Fibroblast of skin of right quadriceps (primary cell): ENCODE measurements around the gene SERTAD2.
A peak's percentile ranks its signal among the peaks of the same experiment; 100 is the strongest.

Experiments
- DNase-seq: peaks from one replicate; pipeline ENCODE4 v3.0.0-alpha.2; 2013

Gene SERTAD2, protein sequence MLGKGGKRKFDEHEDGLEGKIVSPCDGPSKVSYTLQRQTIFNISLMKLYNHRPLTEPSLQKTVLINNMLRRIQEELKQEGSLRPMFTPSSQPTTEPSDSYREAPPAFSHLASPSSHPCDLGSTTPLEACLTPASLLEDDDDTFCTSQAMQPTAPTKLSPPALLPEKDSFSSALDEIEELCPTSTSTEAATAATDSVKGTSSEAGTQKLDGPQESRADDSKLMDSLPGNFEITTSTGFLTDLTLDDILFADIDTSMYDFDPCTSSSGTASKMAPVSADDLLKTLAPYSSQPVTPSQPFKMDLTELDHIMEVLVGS

DNA sequence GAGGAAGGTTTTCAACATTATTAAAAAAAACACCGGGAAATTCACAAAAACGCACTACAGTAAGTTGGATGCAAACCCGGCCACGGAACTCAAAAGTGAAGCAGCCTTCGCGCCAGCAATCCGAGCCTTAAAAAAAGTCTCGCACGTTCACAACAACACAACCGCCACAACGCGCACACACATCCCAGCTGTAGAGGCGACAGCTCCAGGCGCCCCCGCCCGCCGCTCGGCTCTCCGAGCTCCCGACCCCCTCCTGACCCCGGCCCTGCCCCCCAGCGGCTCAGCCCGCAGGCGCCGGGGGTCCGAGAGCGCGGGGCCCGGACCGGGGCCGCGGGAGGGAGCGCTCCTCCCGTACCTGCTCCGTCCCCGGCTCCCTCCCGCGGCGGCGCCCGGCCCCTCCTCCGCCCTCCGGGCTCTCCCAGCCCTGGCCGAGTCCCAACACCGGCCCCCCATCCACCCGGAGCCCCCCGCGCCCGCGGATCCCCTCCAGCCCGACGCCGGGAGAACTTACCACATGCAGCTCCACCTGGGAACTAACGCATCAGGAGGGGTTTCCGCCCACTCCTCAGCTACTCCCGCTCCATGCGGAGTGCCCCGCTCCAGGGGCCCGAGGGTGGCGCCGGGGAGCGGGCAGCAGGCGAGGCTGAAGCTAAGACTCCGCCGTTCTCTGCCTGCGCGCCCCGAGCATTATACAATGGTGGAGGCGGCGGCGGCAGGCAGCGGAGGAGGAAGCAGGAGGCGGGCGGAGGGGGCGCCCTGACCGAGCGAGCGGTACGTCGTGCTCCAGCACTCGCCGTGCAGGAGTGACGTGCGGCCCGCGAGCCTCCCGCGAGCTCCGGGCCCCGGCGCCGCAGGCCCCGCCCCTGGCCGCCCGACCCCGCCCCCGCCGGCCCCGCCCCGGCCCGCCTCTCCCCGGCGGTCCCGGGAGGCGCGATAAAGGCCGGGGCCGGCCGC, at the start of gene SERTAD2:
Gene SERTAD2, minus strand, starts transcription at position 805 of the 954 bp plus-strand sequence. CDS start 17,042 bp downstream, outside the sequence.
- DNase-seq, result peak; percentile 89

DNA sequence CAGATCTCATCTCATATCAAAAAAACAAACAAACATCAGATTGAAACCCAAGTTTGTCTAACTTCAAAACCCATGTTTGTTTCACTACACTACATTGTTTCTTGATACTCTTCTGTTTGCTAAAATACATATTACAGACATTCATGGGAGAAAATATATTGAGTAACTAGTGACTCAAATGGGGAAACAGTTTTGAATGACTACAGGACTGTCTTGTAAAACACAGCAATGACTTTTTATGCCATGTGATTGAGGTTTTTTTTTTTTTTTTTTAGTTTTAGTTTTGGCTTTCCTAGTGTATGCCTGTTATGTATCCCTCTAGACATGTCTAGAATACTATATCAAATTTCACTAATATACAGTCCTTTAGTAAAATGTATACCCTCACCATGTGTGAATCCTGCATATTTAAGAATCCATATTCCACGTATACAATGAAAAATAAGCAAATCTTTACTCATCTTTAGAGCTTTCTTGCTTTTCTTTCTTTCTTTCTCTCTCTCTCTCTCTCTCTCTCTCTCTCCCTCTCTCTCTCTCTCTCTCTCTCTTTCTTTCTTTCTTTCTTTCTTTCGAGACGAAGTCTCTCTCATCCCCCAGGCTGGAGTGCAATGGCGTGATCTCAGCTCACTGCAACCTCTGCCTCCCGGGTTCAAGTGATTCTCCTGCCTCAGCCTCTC, 46.6 kb upstream of the SERTAD2 start:
- peak; percentile 27 for DNase-seq

DNA sequence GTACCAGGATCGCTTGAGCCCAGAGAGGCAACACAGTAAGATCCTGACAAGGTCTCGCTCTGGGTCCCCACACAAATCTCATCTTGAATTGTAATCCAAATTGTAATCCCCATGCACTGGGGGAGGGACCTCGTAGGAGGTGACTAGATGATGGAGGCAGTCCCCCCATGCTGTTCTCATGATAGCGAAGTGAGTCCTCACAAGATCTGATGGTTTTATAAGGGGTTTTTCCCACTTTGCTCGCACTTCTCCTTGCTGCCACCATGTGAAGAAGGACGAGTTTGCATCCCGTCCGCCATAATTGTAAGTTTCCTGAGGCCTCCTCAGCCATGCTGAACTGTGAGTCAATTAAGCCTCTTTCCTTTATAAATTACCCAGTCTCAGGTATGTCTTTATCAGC, 46.0 kb upstream of the SERTAD2 start:
- peak; percentile 20 for DNase-seq

DNA sequence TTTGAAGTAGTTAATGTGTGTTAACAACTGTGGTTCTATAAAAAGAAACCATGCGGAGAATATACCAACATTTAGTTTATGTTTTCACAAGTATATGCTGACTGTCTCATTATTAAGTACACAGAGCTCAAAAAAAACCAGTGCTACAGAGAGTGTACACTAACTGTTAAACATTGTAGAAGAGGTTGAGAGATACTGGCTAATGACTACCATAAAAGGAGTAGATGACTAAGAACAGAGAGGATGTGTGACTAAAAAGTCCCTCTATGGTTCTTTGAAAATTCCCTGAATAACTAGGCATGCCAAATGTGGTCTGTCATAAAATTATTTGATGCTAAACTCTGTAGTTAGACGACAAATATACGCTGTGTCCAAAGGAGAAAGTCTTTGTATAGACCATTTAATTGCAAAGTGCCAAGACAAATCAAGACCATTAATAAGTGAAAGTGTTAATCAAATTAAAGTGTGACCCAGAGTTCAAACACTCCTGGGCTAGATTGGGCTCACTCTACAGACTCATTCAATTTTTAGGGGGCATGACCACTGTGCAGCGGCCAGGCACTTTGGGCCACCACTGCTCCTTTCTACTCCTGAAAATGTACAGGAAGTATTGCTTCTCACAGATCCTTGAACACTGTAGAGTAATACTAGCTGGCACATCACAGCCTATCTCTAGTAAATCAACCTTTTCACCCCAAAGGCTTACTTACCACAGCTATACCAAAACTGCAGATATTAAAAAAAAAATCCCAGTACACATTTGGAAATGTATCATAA, 45.1 kb upstream of the SERTAD2 start:
- peak; percentile 95 for DNase-seq

DNA sequence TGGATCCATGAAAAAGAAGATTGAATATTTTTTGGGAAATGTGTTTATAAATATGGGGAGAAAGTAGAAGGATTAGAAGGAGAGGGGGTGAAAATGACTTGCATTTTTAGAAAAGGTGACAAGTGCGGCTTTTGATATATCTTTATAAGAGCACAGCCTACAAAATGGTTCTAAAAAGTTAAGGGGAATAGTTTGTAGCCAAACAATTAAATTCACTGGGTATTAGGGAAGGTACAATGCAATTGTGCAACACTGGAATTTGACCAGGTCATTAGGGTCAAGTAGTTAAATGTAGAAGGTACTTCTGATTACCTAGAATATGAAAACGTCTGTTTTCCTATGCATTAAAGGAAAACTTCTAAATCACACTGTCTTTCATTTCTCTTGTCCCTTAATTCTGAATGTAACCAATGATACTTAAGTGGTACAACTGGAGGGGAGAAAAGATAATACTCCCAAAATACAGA, 44.5 kb upstream of the SERTAD2 start:
- no peak for DNase-seq

DNA sequence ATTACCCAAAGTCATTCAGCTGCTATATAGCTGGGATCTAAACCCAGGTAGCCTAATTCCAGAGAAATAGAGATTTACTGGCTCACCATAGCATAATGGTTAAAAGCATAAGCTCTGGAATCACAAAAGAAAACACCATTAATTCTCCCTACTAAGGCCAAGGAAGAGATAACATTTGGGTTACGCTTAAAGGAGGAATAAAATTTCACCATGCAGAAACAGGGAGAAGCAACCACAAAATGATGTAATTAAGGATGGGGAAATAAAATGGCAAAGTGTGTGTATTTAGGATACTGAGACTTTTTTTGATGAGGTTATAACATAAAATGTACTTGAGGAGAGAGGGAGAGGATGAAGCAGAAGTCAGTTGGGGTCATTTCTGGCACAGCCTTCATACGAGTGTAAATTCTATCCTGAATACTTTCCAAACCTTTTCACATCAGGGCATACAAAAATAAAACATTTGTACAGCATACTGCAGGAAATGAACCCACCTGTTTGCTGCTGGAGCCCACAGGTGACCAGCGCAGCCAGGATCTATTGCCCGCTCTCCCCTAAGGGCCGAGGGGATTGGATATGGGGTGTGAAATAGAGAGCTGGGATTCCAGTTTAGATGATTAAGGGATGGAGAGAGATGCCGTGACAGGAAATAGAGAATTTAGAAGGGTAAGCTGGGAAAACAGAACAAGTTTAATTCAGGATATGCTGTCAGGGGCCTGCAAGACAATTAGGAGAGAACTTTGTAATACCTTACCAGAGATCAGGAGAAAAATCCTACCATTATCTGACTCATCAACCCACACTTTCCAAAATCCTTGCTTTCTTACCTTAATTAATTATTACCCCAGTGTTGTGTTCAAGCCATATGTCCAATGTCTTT, 43.8 kb upstream of the SERTAD2 start:
- peak; percentile 48 for DNase-seq

DNA sequence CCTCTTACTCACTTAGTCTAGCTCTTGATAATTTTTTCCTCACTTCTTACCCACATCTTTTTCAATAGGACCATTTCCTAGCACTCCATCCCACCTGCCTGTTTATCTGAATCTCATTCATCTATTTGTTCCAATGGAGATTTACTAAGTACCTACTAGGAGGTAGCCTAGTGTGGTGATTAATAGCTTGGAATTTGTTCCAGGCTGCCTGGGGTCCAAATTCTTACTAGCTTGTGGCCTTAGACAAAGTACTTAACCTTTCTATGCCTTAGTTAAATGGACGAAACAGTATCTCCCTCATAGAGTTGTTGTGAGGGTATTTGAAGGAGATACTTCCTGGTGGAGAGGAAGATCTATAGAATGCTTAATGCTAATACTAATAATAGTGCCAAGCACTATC, 42.9 kb upstream of the SERTAD2 start:
- no peak for DNase-seq

DNA sequence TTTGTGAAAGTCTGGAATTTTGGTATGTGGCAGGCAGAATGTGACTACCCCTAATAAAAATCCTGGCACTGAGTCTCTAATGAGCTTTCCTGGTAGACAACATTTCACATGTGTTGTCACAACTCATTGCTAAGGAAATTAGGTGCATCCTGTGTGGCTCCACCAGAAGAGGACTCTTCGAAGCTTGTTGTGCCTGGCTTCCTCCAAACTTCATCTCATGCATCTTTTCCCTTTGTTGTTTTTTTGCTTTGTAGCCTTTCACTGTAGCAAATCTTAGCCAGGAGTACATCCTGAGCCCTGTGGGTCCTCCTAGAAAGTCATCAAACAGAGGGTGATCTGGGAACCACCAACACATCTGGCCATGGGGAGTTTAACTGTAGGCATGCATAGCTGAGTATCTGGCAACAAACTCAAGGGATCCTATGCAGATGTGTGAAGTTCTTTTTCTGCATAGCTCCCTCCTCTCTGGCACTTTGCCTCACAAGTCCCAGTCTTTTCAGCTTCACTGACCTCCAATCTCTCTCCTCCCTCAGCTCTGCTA, 42.1 kb upstream of the SERTAD2 start:
- peak; percentile 48 for DNase-seq

DNA sequence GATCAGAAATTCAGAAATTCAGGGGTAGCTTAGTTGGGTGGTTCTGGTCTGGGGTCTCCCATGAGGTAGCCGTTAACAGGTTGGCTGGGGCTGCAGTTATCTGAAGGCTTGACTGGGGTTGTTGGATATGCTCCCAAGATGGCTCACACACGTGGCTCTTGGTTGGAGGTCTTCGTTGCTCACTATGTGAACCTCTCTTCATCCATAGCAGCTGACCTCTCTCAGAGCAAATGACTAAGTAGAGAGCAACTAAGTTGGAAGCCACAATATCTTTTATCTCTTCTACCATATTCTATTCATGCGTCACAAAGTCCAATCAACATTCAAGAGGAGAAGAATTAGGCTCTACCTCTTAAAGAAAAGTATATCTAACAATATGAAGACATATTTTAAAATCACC, 38.7 kb upstream of the SERTAD2 start:
- DNase-seq, result peak; percentile 53

DNA sequence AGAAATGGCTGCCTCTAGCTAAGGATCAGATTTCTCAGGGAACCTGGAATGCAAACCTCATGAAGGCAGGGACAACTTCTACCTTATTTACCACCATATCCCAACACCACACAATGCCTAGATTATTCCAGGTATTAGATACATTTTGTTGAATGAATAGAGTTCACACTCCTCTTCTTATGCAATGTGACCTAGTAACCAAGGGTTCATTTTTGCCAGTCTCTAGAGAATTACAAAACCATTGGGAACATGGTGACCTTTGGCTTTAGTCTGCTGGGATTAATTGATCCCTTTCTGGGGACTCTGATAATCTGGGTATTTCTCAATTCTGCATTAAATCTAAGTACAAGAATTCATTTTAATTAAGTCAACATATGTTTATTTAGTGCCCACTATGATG, 35.2 kb upstream of the SERTAD2 start:
- DNase-seq, result no peak

DNA sequence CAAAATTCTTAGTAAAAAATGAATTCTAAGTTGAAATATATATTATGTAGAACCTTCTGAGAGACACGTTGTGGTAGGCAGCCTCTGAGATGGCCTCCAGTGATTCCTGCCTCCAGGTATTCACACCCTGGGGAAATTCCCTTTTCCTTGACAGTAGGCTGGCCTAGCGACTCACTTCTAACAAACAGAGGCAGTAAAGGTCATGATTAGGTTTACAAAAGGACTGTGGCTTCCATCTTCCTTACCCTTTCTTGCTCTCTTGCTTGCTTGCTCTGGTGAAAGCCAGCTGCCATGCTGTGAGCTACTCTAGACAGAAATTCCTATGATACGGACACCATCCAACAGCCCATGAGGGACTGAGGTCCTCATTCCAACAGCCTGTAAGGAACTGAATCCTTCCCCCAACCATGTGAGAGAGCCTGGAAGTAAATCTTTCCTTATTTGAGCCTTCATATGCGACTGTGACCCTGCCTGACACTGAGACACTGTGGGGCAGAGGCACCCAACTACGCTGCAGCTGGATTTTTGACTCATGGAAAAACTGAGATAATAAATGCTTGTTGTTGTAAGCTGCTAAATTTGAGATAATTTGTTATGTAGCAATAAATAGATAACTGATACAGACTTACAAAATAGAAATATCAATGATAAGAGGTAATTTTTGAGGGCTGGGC, 32.7 kb upstream of the SERTAD2 start:
- DNase-seq, result no peak

DNA sequence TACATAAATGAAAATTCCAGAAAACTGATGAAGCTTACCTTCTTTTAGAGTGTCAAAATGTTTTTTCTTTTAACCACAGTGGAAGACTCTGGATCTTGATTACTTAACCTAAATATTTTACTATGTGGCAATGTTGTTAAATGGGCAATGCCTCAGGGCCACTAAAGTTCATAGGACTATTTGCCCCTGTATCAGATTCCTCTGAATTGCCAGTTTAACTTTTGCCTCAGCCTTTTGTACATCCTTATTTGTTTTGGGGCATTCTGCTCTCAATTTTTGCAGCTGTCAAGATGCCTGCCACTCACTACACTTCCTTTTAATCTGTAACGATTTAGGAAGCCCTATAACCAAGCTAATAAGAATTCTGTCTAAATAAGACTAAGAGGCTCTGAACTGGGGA, 31.7 kb upstream of the SERTAD2 start:
- DNase-seq, result peak; percentile 43

DNA sequence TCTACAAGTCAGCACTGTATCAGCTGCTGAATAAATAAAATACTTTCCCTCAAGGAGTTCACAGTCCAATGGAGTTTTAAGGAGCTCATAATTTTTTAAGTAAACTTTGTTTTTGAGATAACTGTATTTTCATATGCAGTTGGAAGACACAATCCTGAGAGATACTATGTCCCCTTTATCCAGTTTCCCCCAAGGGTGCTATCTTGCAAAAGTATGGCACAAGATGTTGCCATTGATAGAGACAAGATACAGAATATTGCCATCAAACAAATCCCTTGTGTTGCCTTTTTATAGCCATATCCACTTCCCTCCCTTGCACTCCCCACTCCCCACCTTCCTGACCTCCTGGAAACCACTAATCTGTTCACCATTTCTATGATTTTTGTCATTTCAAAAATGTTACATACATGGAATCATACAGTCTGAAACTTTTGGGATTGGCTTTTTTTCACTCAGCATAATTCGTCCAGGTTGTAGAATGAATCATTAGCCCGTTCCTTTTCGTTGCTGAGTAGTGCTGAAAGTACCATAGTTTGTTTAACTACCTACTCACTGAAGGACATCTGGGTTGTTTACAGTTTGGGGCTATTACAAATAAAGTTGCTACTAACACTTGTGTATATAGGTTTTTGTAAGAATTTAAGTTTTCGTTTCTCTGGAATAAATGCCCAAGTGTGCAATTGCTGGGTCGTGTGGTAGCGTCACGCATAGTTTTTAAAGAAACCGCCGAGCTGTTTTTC, 30.2 kb upstream of the SERTAD2 start:
- no peak for DNase-seq

DNA sequence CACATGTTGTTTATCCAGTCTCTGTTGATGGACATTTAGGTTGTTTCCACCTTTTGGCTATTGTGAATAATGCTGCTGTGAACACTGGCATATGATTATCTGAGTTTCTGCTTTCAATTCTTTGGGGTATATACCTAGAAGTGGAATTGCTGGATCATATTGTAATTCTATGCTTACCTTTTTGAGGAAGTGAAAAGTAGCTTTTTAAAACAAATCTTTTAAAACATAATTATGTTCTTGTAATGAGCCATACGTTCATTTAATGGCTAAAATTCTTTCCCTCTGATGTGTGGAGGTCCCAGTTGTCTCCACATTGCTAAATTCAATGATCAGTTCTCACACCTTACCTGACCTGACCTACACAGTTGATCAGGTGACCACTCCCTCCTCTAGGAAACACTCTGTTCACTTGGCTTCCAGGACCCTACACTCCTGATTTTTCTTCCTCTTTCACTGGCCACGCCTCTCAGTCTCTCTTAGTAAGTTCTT, 27.8 kb upstream of the SERTAD2 start:
- no peak for DNase-seq

DNA sequence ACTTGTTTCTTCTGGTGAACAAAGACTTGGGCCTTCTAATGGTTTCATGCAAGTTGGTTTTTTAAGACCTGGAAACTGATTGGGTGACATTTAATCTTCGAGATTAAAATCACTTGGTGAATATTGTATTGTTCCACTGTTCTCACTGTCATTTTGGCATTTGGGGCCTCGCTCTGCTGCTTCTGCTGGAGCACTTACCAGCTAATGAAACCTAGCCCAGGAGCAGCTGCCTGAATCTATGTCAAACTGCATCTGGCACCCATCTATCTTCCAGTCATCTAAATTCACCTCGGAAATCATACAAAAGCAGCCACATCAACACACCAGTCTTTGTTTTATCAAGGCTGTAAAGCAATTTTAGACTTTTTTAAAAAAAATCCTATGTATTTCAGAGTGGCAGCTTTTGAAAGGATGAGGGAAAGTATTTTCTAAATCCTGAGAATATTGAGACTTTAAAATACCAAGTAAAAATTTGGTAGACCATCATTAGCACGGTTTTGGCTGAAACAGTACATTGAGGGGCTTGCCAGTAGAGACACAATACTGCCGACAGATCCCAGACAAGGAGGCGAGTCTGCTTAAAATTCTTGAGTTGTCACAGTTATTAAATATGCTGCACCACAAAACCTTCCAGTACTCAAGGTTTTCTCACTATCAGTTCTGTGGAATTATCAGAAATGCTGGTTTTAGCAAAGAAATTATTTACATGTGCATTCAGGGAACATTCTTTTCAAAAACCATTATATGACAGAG, 26.1 kb upstream of the SERTAD2 start:
- DNase-seq, result no peak

DNA sequence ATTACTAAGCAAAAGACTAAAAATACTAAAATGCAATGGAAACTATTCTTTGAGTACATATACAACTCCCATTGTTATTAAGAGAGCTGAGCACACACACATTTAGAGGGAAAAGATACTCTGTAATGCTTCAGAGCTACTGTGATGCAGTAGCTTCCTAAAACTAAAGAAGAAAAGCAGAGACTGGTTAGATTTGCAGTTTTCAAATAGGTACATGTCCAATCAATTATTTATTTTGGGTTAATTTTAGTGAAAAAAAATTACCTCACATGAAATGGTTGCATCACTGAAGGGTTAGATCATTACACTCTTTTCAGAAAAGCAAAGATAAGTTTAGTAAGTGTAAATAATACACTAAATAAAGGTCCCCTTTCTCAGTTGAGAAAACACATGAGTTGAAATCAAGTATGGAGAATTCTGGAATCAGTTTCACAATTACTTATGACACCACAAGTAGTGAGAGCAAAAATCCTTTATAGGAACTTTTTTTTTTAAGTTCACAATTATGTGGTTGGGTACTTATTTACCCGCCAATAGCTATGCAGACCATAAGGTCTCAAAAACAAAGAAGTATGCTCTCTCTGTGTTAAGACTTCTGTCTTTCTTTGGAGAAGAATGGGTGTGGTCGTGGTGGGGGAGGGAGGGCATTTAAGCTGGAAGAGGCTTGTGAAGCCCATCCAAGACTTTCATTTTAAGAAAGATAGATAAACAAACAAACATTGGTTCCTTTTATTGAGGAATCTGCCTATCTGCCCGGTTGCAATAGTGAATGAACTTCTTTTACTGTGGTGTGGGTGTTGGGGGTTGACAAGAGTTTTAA, 25.3 kb upstream of the SERTAD2 start:
- DNase-seq, result no peak

DNA sequence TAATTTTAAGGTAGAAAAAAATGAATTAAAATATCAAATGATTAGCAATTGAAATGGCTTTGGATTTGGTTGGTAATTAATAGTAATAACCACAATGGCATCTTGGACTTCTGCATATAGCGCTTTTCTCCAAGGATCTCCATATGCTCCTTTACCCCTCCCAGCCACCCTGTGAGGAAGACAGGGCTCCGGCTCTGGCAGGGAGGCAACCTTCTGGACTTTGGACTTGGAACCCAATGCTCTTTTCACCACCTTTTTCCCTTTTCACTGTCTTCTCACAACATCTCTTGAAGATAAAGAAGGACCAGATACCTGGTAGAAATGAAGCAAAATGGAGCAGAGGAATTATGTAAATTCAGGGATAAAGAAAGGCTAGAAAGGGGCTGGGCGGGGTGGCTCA, 23.8 kb upstream of the SERTAD2 start:
- no peak for DNase-seq

DNA sequence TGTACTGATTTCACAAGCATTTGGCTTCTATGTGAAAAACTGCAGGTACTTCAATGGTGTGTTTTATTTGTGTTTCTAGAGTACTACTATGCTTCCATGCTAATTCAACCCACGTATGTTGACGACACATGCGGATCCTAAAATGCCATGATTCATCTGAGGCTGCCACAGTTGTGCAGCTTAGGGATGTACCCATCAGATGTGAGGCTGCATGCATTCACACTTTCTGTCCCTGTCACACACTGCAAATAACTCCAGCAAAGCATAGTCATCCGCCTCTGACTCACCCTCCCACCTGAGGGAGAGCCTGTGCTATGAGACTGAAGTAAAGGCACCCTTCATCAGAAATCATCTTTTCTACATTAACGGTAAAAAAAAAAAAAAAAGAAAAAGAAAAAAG, 22.1 kb upstream of the SERTAD2 start:
- peak; percentile 44 for DNase-seq
